ENCODE results near the gene CRTC3. TPM values are rescaled to one million over a fixed set of nuclear protein-coding genes. Genes with fewer than 3 reads are reported as not detected.

The CRTC3 gene
- total and polyA plus RNA-seq, 2 donors (not counting 1 experiment from before 2014, with no cell fraction given), result 18.3 to 23.4 TPM

- Histone ChIP-seq H2AFZ (ENCODE audit: low read length) (no peak overlapping the region), H3K4me2 (ENCODE audit: extremely low read depth, insufficient read depth, low read length) (no peak overlapping the region), H3K4me3 (replicated peaks in 1 of 4; ENCODE audit: control extremely low read depth in 1 of 4, insufficient read depth in 1 of 4, low read depth in 3 of 4, low read length in 4 of 4) (no peak overlapping the region), H3K27me3 (ENCODE audit: control insufficient read depth, insufficient read depth, low read length) (no peaks in the 10 kb centered on the region), H3K36me3 (ENCODE audit: control insufficient read depth, insufficient read depth, low read length) (no peaks in the 10 kb centered on the region), H3K9ac (ENCODE audit: insufficient read depth, low read length) (no peak overlapping the region), H4K20me1 (ENCODE audit: control insufficient read depth, extremely low read depth, insufficient read depth, low read length) (no peaks in the 10 kb centered on the region), H3K79me2 (ENCODE audit: control insufficient read depth, insufficient read depth, low read length) (no peaks in the 10 kb centered on the region), H3K9me3 (ENCODE audit: control insufficient read depth, insufficient read depth, low read depth, low read length) (no peaks in the 10 kb centered on the region), H3K4me1 (ENCODE audit: control insufficient read depth, extremely low read depth, insufficient read depth, low read length) (peaks cover 4% of the 10 kb centered on the region), H3K27ac (ENCODE audit: insufficient read depth, low read length) (no peak overlapping the region)
- no peak for TF ChIP-seq EZH2 (IDR thresholded peaks at IDR 0.05; ENCODE audit: low read length, missing control alignments)
- no peak for TF ChIP-seq CTCF (conservative IDR thresholded peaks at IDR 0.05 in 1 of 2, IDR thresholded peaks at IDR 0.05 in 1 of 2; ENCODE audit: low read depth in 1 of 2, low read length in 2 of 2)
- no peak for DNase-seq (ENCODE audit: low read depth in 2 of 2)
Measured at GRCh38 chr15:90675464-90675863, 145.7 kb downstream of the CRTC3 start.

GRCh38 chr15:90677807-90678790 is 148.4 kb downstream of the CRTC3 start:
- no peak for TF ChIP-seq CTCF (conservative IDR thresholded peaks at IDR 0.05 in 1 of 2, IDR thresholded peaks at IDR 0.05 in 1 of 2; ENCODE audit: low read depth in 1 of 2, low read length in 2 of 2)
- no peak for TF ChIP-seq EZH2 (IDR thresholded peaks at IDR 0.05; ENCODE audit: low read length, missing control alignments)
- H3K4me1 ChIP-seq (ENCODE audit: control insufficient read depth, extremely low read depth, insufficient read depth, low read length), result peaks cover 14% of the 10 kb centered on the region
- DNase-seq (ENCODE audit: low read depth in 2 of 2), result no peak

GRCh38 chr15:90679959-90680358 is 150.2 kb downstream of the CRTC3 start:
- no peak overlapping the region for H2AFZ ChIP-seq (ENCODE audit: low read length)

More at GRCh38 chr15:90677807-90678790, 148.4 kb downstream of the CRTC3 start:
- no peak overlapping the region for H2AFZ ChIP-seq (ENCODE audit: low read length)
- H4K20me1 ChIP-seq (ENCODE audit: control insufficient read depth, extremely low read depth, insufficient read depth, low read length), result no peaks in the 10 kb centered on the region
- no peak overlapping the region for H3K27ac ChIP-seq (ENCODE audit: insufficient read depth, low read length)
- H3K36me3 ChIP-seq (ENCODE audit: control insufficient read depth, insufficient read depth, low read length), result no peaks in the 10 kb centered on the region
- H3K9ac ChIP-seq (ENCODE audit: insufficient read depth, low read length), result no peak overlapping the region
- no peaks in the 10 kb centered on the region for H3K9me3 ChIP-seq (ENCODE audit: control insufficient read depth, insufficient read depth, low read depth, low read length)
- H3K4me2 ChIP-seq (ENCODE audit: extremely low read depth, insufficient read depth, low read length), result no peak overlapping the region
- no peak overlapping the region for H3K4me3 ChIP-seq (replicated peaks in 1 of 4; ENCODE audit: control extremely low read depth in 1 of 4, insufficient read depth in 1 of 4, low read depth in 3 of 4, low read length in 4 of 4)
- no peaks in the 10 kb centered on the region for H3K27me3 ChIP-seq (ENCODE audit: control insufficient read depth, insufficient read depth, low read length)
- no peaks in the 10 kb centered on the region for H3K79me2 ChIP-seq (ENCODE audit: control insufficient read depth, insufficient read depth, low read length)

More at GRCh38 chr15:90679959-90680358, 150.2 kb downstream of the CRTC3 start:
- no peaks in the 10 kb centered on the region for H3K27me3 ChIP-seq (ENCODE audit: control insufficient read depth, insufficient read depth, low read length)
- H4K20me1 ChIP-seq (ENCODE audit: control insufficient read depth, extremely low read depth, insufficient read depth, low read length), result no peaks in the 10 kb centered on the region
- H3K36me3 ChIP-seq (ENCODE audit: control insufficient read depth, insufficient read depth, low read length), result no peaks in the 10 kb centered on the region
- no peak overlapping the region for H3K4me3 ChIP-seq (replicated peaks in 1 of 4; ENCODE audit: control extremely low read depth in 1 of 4, insufficient read depth in 1 of 4, low read depth in 3 of 4, low read length in 4 of 4)
- no peaks in the 10 kb centered on the region for H3K79me2 ChIP-seq (ENCODE audit: control insufficient read depth, insufficient read depth, low read length)
- H3K9me3 ChIP-seq (ENCODE audit: control insufficient read depth, insufficient read depth, low read depth, low read length), result no peaks in the 10 kb centered on the region
- H3K9ac ChIP-seq (ENCODE audit: insufficient read depth, low read length), result no peak overlapping the region
- TF ChIP-seq EZH2 (IDR thresholded peaks at IDR 0.05; ENCODE audit: low read length, missing control alignments) (no peak), CTCF (conservative IDR thresholded peaks at IDR 0.05 in 1 of 2, IDR thresholded peaks at IDR 0.05 in 1 of 2; ENCODE audit: low read depth in 1 of 2, low read length in 2 of 2) (no peak)
- H3K4me2 ChIP-seq (ENCODE audit: extremely low read depth, insufficient read depth, low read length), result peak overlapping the region; percentile 20
- no peak for DNase-seq (ENCODE audit: low read depth in 2 of 2)
- peaks cover 14% of the 10 kb centered on the region for H3K4me1 ChIP-seq (ENCODE audit: control insufficient read depth, extremely low read depth, insufficient read depth, low read length)
- peak overlapping the region; percentile 86 for H3K27ac ChIP-seq (ENCODE audit: insufficient read depth, low read length)

Data from fibroblast of lung (primary cell).